Coronary artery (tissue), 2 donors: ENCODE data around the gene TMEM63A.

ENCODE experiments used
- DNase-seq: peaks from one replicate; pipeline ENCODE4 v3.0.0-alpha.2; 2017; ENCODE audit warnings: low spot score
- H3K27ac ChIP-seq, 2 donors: fragments of 200-600 bp; sonication (generic); one replicate each; pipeline ENCODE4 v1.5.1; 2016 to 2019
- H3K4me3 ChIP-seq: fragments of 200-600 bp; sonication (generic); 2 replicates; pipeline ENCODE4 v1.5.1; 2016; ENCODE audit warnings: mild to moderate bottlenecking, moderate library complexity
- CTCF ChIP-seq: fragments of 200-600 bp; sonication (generic); IDR thresholded peaks from one replicate; pipeline ENCODE4 v1.5.1; 2019; ENCODE audit warnings: antibody characterized with exemption

The TMEM63A gene

GRCh38 chr1:225865514-225865913, 16.7 kb downstream of the TMEM63A start:
- no peak overlapping the region for H3K4me3 ChIP-seq
- no peak for TF ChIP-seq CTCF
- DNase-seq, result no peak
- H3K27ac ChIP-seq, result no peak overlapping the region

- no peak for DNase-seq
Observed at GRCh38 chr1:225863167-225863566, 19.0 kb downstream of the TMEM63A start.

GRCh38 chr1:225862581-225862950, 19.6 kb downstream of the TMEM63A start:
- Histone ChIP-seq H3K4me3 (no peak overlapping the region), H3K27ac (no peak overlapping the region)
- TF ChIP-seq CTCF, result no peak
- DNase-seq, result no peak

More at GRCh38 chr1:225863167-225863566, 19.0 kb downstream of the TMEM63A start:
- Histone ChIP-seq H3K27ac (peak overlapping the region; percentile 7 to 62), H3K4me3 (no peak overlapping the region)
- no peak for TF ChIP-seq CTCF

- Histone ChIP-seq H3K27ac (no peak overlapping the region), H3K4me3 (no peak overlapping the region)
- no peak for TF ChIP-seq CTCF
- no peak for DNase-seq
Observed at GRCh38 chr1:225861834-225862580, 20.2 kb downstream of the TMEM63A start.

- Histone ChIP-seq H3K27ac (no peak overlapping the region), H3K4me3 (no peak overlapping the region)
- no peak for DNase-seq
- TF ChIP-seq CTCF, result no peak
Observed at GRCh38 chr1:225860876-225861441, 21.2 kb downstream of the TMEM63A start.

DNA sequence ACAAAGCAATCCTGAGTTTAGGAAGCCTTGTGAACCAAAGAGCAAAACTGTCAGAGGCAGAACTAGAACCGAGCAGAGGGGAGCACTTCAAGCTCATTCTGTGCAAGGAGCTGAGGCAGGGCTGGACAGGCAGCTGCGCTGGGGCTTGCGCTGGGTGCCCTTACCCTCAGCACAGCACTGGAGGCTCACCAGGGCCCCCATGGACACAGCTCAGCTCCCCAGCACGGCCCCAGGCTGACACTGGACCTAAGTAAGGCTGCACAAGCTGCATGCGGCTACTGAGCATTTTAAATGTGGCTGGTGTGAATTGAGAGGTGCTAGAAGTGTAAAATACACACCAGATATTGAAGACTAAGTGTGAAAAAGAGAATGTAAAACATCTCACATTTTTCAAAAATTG, 22.1 kb downstream of the TMEM63A start:
- Histone ChIP-seq H3K4me3 (no peak overlapping the region), H3K27ac (no peak overlapping the region)
- no peak for DNase-seq
- no peak for TF ChIP-seq CTCF

- Histone ChIP-seq H3K4me3 (no peak overlapping the region), H3K27ac (no peak overlapping the region)
- TF ChIP-seq CTCF, result no peak
- DNase-seq, result no peak
Observed at GRCh38 chr1:225859151-225859550, 23.0 kb downstream of the TMEM63A start.
